Left ventricle myocardium superior (tissue), 1 donor: ENCODE measurements around the gene SGCG. TPM values are rescaled to one million over a fixed set of nuclear protein-coding genes. Genes with fewer than 3 reads are reported as not detected.
A peak's percentile ranks its signal among the peaks of the same experiment; 100 is the strongest.
"Not testable (repeated sequence)": the region's sequence is repeated elsewhere in the genome, so short reads cannot be mapped to it uniquely, and the experiment has no call there.

Experiments used
- ATAC-seq: fragments of 200-7000 bp; cut with Tn5 transposase; one replicate; pipeline ENCODE4 v1.9.1; 2020; ENCODE audit warnings: mild to moderate bottlenecking, moderate library complexity
- DNase-seq: peaks from one replicate; pipeline ENCODE4 v3.0.0-alpha.2; 2020
- intact Hi-C: fragments of 100-400 bp; cut with micrococcal nuclease; formaldehyde crosslinking; loops from one replicate; pipeline ENCODE4 v1.11.0; 2022
- total RNA-seq: library from RNA; stranded (reverse); fragmentation: NEBNext Ultra II Directional; extraction: Animal tissue kit (Norgen Biotek cat#: 25700); gene quantifications from one replicate; pipeline ENCODE4 v1.2.1, GENCODE V29; 2021
- donor health status: DM: no; HTN: yes; CAD: no; lungs with severe emphysema.

SGCG gene
- total RNA-seq, 1 donor from 2014 or later: 80.2 TPM

DNA sequence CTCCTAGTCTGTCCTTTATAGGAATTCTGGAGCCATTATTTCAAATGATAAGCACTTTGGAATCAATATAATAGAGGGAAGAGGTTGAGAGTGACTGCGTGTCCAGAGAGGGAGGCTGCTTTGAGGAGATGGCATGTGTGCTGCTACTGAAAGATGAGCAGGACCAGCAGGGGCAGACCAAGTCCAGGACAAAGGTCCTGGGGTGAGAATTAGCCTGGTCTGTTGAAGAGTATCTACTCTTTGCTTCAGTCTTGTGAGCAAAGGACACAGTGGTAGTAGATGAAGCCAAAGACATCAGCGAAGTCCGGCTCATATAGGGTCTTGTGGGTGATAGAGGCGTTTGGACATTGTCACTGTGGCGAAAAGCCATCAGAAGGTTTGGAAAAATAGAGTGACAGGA is 21.1 kb downstream of the SGCG start:
- no peak for ATAC-seq

DNA sequence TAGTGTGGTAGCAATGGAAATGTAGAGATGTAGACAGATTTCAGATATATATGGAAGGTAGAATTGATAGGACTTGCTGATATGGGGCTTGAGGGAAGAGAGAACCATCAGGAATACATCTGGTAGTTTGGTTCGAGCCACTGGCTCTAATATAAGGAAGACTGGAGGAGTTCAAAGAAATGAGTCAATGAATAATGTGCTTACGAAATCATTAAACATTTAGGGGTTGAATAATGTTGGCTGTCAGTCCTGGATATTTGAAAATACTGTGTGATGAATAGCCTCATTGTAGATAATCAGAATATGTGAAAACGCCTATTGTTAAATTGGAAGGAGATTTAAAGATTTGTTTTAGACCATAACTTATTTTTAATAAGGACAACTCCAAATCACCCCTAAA is 21.6 kb downstream of the SGCG start:
- DNase-seq (no peak), ATAC-seq (no peak)
- intact Hi-C loops: no loop called here

More for the DNA sequence above, 21.1 kb downstream of the SGCG start:
- intact Hi-C loops: no loop called here
- DNase-seq: no peak

- DNase-seq: no peak
- intact Hi-C loops: no loop called here
- ATAC-seq: no peak
These were observed 22.7 kb downstream of the SGCG start for GRCh38 chr13:23203516-23203915.

- DNase-seq (no peak), ATAC-seq (no peak)
- intact Hi-C loops: no loop called here
These were observed 25.0 kb downstream of the SGCG start for GRCh38 chr13:23205807-23206206.

DNA sequence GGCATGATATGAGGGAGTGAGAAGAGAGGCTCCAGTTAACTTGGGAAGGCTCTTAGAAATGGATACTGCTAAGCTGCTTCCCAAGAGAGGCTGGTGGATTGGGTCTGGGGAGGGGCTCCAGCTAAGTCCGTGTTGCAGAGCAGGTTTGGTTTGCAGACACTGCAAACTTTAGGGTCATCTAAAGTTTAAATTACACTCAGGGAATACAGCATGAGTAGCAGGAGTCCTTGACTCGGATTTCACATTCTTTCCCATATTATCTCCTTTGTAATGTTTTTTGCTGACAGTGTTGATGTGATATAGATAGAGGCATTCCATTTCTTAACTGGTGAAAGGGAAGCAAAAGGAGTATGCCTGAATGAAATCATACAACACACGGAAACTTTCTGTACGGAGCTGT is 31.9 kb downstream of the SGCG start:
- intact Hi-C loops: no loop called here
- no peak for ATAC-seq
- no peak for DNase-seq

DNA sequence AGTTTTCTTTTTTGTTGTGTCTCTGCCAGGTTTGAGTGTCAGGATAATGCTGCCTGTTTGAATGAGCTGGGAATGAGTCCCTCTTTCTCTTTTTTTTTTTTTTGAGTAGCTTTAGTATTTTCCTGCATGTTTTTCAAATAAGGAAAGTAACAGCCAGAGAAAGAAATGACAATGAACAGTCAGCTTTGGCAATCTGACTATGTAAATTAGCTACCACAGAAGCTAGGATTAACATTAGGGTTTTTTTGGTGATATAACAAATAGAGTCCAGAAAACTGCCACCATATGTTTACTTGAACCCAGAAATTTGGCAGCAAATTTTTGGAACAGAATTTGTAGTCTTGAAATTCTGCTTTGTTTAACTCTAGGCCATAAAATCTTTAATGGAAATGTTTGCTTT is 50.5 kb downstream of the SGCG start:
- DNase-seq: no peak
- intact Hi-C loops: no loop called here
- no peak for ATAC-seq

DNA sequence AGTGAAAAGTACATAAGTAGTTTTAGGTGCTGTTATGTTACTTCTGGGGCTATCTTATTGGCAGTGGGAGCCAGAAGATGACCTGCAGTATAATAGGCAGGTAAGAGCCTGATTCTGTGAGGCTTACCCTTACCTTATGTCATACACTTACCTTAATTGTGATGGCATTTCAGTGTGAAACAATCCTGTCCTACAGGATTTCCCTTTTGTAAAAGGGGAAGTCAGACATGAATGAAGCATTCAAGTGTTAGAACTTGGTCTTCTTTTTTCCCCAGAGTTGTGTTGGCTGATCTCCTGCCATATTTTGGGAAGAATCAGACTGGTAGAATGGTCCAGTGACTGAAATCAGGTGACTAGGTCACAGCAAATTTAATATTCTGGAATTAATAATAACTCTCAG is 55.2 kb downstream of the SGCG start:
- ATAC-seq (no peak), DNase-seq (no peak)
- intact Hi-C loops: no loop called here

DNA sequence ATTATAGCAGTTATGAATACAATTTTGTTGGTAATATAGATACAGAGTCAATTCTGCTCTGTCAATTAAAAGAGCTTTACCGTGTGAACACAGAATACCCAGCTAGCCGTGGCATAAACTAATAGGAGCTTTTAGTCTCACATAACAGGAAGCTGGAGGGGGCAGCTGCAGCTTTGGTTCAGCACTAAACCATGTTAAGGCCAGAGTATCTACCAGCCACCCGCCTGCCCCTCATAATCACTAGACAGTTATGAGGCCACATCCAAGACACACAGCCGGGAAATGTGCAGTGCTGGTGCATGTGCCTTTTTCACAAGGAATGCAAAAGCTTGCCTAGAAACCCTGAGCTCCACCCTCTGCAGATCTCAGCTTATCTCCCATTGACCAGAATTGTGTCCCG is 62.3 kb downstream of the SGCG start:
- intact Hi-C loops: no loop called here
- DNase-seq (no peak), ATAC-seq (no peak)

DNA sequence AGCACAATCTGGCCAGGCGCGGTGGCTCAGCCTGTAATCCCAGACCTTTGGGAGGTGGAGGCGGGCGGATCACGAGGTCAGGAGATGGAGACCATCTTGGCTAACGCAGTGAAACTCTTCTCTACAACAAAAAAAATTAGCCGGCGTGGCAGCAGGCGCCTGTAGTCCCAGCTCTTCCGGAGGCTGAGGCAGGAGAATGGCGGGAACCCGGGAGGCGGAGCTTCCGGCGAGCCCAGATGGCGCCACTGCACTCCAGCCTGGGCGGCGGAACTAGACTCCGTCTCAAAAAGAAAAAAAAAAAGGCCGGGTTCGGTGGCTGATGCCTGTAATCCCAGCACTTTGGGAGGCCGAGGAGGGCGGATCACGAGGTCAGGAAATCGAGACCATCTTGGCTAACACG is 67.6 kb downstream of the SGCG start:
- DNase-seq, intact Hi-C loops, ATAC-seq: not testable (repeated sequence)

DNA sequence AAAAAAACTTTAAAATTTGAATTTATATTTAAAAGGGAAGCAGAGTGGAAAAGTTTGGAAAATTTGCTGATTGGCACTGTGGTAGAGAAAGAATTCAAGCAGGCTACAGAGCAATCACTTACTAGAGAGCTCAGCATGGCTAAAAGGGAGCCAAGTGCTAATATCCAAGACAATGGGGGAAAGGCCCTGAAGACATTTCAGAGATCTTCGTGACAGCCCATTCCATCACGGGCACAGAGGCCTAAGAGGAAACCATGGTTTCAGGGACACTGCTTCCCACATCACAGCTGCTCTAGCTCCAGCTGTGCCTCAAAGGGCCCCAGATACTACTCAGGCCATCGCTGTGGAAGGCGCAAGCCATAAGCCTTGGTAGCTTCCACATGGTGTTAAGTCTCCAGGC is 73.7 kb downstream of the SGCG start:
- intact Hi-C loops: no loop called here
- ATAC-seq (no peak), DNase-seq (no peak)

DNA sequence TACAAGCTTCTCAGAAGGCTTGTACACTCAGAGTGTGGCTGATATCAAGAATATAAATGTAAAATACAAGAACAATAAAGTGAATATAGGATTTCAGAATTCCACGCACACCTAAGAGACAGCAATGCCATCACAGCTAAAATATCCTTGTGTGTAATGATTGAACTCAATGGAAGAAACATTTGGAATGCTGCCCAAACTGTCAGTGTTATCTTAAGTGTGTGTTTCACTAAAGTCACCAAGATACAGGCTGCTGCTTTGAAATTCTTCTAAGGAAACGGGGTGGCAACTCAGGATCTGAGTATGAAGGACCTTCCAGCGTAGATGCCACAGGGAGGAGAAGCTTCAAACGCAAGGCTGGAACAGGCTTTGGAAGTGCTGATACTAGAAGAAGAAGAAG is 86.8 kb downstream of the SGCG start:
- ATAC-seq: peak; percentile 28
- intact Hi-C loops: no loop called here

DNA sequence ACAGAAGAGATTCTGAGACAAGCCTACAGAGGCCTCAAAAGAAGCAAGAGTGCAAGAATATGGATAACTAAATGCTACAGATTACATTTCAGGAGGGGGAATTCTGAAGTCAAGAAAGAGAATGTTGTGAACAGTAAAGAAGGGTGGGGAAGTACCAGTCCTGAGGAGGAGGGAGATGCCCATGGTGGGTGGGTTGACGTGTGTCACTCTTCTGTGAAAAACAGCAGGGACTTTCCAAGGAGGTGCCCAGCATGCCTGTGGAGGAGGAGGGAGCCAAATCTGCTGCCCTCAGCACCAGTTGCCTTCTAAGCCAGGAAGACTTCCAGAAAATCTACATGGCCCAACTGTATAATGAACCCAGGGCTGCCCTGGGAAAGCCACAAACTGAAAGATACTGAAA is 87.7 kb downstream of the SGCG start:
- DNase-seq (no peak), ATAC-seq (no peak)
- intact Hi-C loops: no loop called here

More for the DNA sequence above, 86.8 kb downstream of the SGCG start:
- DNase-seq: no peak

DNA sequence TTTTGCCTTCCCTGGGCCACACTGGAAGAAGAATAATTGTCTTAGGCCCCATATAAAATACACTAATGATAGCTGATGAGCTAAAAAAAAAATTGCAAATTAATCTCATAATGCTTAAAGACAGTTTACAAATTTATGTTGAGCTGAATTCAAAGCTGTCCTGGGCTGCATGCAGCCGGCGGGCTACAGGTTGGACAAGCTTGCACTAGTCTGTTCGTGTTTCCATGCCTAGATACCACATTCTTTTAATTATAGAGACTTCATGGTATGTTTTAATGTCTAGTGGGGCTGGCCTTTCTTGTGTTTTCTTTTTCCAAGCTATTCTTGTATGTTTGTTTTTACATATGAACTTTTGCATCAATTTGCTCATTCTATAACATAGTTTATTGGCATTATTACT is 90.6 kb downstream of the SGCG start:
- intact Hi-C loops: no loop called here
- DNase-seq (no peak), ATAC-seq (no peak)

DNA sequence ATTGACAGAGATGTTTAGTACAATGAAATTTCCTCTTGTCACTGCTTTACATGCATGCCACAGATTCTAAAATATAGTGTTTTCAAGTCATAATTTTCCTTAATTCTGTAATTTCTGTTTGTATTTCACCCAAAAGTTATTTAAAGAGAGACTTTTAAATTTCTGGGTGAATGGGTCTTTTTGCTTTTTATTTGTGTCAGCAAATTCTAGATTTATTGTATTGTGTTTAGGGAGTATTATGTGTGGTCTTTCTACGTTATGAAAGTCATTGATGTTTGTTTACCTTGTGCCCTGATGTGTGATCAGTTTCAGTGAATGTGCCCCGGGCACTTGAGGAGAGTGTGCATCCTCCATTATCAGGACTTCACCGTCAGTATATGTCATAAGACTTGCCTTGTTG is 92.7 kb downstream of the SGCG start:
- ATAC-seq: no peak
- intact Hi-C loops: no loop called here
- DNase-seq: no peak

- ATAC-seq (no peak), DNase-seq (no peak)
- intact Hi-C loops: no loop called here
These were observed 98.5 kb downstream of the SGCG start for GRCh38 chr13:23279321-23279720.

- intact Hi-C loops: no loop called here
- ATAC-seq (peak; percentile 24), DNase-seq (no peak)
These were observed 107.8 kb downstream of the SGCG start for GRCh38 chr13:23288564-23288963.

DNA sequence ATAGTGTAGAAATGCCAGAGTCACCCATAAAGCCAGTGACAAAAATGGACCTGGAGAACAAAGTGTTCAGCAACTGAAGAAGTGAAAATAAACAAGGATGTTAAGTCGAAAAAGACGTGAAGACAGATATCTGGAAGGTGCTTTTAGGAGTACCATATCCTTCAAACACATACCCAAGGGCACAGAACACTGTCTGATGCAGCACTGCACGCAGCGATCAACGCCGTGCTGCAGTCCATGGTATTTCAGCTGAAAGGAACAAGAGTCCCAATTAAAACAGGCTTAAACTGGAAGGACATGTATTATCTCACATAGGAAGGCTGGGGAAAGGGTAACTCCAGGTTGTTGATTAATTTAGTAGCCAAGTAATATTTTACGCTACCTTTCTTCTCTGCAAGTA is 108.2 kb downstream of the SGCG start:
- DNase-seq (peak; percentile 36), ATAC-seq (peak; percentile 84)
- intact Hi-C loops: no loop called here

DNA sequence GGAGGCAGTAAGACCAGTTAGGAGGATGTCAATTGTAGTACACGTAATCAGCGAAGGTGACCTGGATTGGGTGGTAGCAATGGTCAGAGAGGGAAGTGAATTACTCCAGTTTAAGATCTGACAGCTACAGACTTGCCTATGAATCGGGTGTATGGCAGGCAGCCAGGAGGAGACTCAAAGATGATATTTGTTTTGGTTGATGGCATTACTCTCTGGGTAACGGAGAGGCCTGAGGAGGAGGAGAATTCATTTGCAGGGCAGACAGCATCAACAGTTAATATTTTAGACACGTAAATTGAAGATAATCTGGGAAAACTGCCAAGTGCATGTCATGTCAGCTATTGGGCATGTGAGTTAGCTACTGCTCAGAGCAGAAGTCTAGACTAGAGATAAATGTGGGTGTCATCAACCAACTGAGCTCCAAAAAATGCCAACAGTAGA is 109.2 kb downstream of the SGCG start:
- ATAC-seq (peak; percentile 84), DNase-seq (no peak)
- intact Hi-C loops: no loop called here

GRCh38 chr13:23292586-23292985 is 111.8 kb downstream of the SGCG start:
- no peak for DNase-seq
- intact Hi-C loops: no loop called here
- no peak for ATAC-seq

- DNase-seq, intact Hi-C loops, ATAC-seq: not testable (repeated sequence)
These were observed 134.1 kb downstream of the SGCG start for GRCh38 chr13:23314837-23315236.

- ATAC-seq (no peak), DNase-seq (no peak)
- intact Hi-C loops: no loop called here
These were observed 139.1 kb downstream of the SGCG start for GRCh38 chr13:23319883-23320224.

DNA sequence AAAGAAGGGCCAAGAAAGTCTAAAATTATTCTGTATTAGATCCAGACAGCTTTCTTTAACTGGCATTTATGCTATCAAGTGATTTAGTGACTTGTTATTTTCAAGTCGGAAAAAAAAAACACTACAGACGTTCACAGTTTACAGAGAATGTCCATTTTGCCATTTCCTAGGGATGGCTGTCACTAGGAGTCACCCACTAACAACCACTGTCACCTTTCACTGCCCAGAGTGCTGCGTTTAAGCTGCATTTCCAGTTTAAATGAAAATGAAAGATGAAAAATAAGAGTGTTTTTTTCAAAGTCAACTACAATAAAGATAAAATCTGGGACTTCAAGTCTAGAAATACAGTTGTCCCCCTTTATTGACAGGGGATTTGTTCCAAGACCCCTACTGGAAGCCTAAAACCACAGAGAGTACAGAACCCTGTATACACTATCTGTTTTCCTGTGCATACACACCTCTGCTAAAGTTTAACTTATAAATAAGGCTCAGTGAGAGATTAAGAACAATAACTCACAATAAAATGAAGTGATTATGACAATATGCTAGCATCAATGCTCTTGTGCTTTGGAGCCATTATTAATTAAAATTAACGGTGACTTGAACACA is 140.3 kb downstream of the SGCG start:
- ATAC-seq (peak; percentile 21), DNase-seq (no peak)
- intact Hi-C loops: no loop called here
